Endothelial cell (in vitro differentiated cells): ENCODE results near the gene TFB1M. TPM values are rescaled to one million over a fixed set of nuclear protein-coding genes. Genes with fewer than 3 reads are reported as not detected.
A peak's percentile ranks its signal among the peaks of the same experiment; 100 is the strongest.

Experiments used
- DNase-seq: peaks from one replicate; pipeline ENCODE4 v3.0.0; 2021; ENCODE audit warnings: low spot score
- H3K27ac Mint-ChIP-seq: one replicate; pipeline ENCODE4 v1.8.0; 2021; ENCODE audit warnings: mixed read lengths, inconsistent platforms; ENCODE audit not compliant: unreplicated experiment
- H3K27me3 Mint-ChIP-seq: one replicate; pipeline ENCODE4 v1.8.0; 2021; ENCODE audit warnings: mild to moderate bottlenecking, moderate library complexity, mixed read lengths, inconsistent platforms; ENCODE audit not compliant: unreplicated experiment
- H3K36me3 Mint-ChIP-seq: one replicate; pipeline ENCODE4 v1.8.0; 2021; ENCODE audit warnings: mild to moderate bottlenecking, low read depth, mixed read lengths, inconsistent platforms; ENCODE audit not compliant: unreplicated experiment
- H3K4me1 Mint-ChIP-seq: one replicate; pipeline ENCODE4 v1.8.0; 2021; ENCODE audit warnings: mild to moderate bottlenecking, mixed read lengths, inconsistent platforms; ENCODE audit not compliant: unreplicated experiment
- H3K4me3 Mint-ChIP-seq: one replicate; pipeline ENCODE4 v1.8.0; 2021; ENCODE audit warnings: mild to moderate bottlenecking, mixed read lengths, inconsistent platforms; ENCODE audit not compliant: unreplicated experiment
- H3K9me3 Mint-ChIP-seq: one replicate; pipeline ENCODE4 v1.8.0; 2021; ENCODE audit warnings: mixed read lengths, inconsistent platforms; ENCODE audit not compliant: unreplicated experiment
- CTCF ChIP-seq: fragments of 200-600 bp; sonication (generic); IDR thresholded peaks from one replicate; pipeline ENCODE4 v1.5.0; 2021; ENCODE audit warnings: antibody characterized with exemption; ENCODE audit not compliant: unreplicated experiment
- total RNA-seq: library from RNA; stranded (reverse); fragmentation: NEBNext Ultra II Directional; extraction: Animal tissue kit (Norgen Biotek cat#: 25700); gene quantifications from one replicate; pipeline ENCODE4 v1.2.1, GENCODE V29; 2021; ENCODE audit not compliant: unreplicated experiment

TFB1M gene
- total RNA-seq, 1 donor from 2014 or later, result 25.9 TPM

- no peaks in the 10 kb centered on the region for H3K9me3 Mint-ChIP-seq
- peak overlapping the region; percentile 12 for H3K27ac Mint-ChIP-seq
- no peak overlapping the region for H3K4me3 Mint-ChIP-seq
- H3K27me3 Mint-ChIP-seq, result peaks cover 6% of the 10 kb centered on the region
- peaks cover 17% of the 10 kb centered on the region for H3K36me3 Mint-ChIP-seq
- TF ChIP-seq CTCF, result no peak
- DNase-seq, result no peak
- H3K4me1 Mint-ChIP-seq, result peaks cover 42% of the 10 kb centered on the region
Observed at GRCh38 chr6:155264693-155265320, 49.5 kb downstream of the TFB1M start.

- no peak for TF ChIP-seq CTCF
- Mint-ChIP-seq H3K36me3 (peaks cover 20% of the 10 kb centered on the region), H3K27me3 (peaks cover 6% of the 10 kb centered on the region), H3K9me3 (no peaks in the 10 kb centered on the region), H3K27ac (peak within 1 kb of the TSS; percentile 95), H3K4me3 (peak within 1 kb of the TSS; percentile 35), H3K4me1 (peaks cover 40% of the 10 kb centered on the region)
- DNase-seq, result no peak
Observed at GRCh38 chr6:155263373-155264063, 50.8 kb downstream of the TFB1M start, which contains the start of gene CLDN20. Gene CLDN20, plus strand, starts transcription at chr6:155264013. Its CDS starts 11,707 bp downstream, at chr6:155275720.

DNA sequence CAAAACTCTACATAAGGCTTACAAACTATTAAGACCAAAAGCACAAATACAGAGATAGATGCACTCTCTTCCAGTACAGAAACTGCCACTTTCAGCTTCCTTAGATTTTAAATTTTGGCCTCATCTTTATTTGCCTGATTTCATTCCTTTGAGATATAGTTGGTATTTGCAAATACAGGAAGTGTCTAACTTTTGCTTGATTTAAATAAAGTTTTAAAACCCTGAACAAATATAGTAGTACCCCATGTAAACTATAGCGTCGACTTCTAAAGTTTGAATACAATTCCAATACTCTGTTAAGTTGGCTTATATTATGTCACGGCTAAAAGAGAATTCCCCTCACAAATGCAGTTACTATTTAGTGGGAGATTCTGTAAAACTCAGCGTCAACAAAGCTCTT is 51.6 kb downstream of the TFB1M start:
- Mint-ChIP-seq H3K9me3 (no peaks in the 10 kb centered on the region), H3K4me3 (peak overlapping the region; percentile 66), H3K27me3 (peaks cover 6% of the 10 kb centered on the region), H3K4me1 (peaks cover 36% of the 10 kb centered on the region), H3K27ac (peak overlapping the region; percentile 95), H3K36me3 (peaks cover 22% of the 10 kb centered on the region)
- TF ChIP-seq CTCF, result no peak
- DNase-seq, result no peak

DNA sequence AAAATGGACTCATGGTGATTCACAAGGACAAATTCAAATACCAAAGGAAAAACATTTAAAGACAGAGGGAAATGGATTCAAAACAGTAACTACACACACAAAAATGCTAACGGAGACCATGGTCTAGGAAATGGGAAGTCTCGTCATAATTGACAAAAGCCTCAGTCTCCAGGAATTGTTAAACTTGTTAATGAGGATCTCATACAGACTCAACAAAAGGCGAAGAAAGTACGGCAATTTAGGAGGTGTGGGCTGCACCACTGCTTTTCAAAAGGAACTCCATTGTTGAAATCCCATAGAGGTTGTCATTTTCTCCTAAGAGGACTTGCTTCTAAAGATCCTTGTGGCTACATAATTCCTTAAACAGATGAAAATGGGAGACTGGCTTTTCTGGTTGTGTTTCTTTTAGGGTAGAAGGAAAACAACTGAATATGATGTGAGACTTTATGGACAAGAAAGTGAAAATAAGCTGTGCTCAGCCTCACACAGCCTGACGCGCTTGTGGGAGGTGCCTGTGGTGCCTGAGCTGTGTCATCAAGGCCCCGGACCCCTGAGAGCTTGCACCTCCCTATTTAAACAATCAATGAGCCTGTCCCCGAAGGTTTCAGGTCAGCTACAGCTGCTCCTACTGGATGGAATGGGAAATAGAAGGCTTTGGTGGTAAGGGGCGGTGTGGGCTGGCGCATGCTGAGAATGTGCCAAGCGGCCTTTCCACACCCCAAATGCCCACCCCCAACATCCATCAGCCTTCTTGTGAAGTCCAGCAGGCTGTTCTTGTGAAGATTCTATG is 53.0 kb downstream of the TFB1M start:
- no peak overlapping the region for H3K4me3 Mint-ChIP-seq
- no peak for TF ChIP-seq CTCF
- peaks cover 6% of the 10 kb centered on the region for H3K27me3 Mint-ChIP-seq
- DNase-seq, result no peak
- H3K4me1 Mint-ChIP-seq, result peaks cover 36% of the 10 kb centered on the region
- no peaks in the 10 kb centered on the region for H3K9me3 Mint-ChIP-seq
- peak overlapping the region; percentile 91 for H3K27ac Mint-ChIP-seq
- H3K36me3 Mint-ChIP-seq, result peaks cover 24% of the 10 kb centered on the region
